HepG2 (cell line): Measurements from ENCODE around the gene CAPS. TPM values are rescaled to one million over a fixed set of nuclear protein-coding genes. Genes with fewer than 3 reads are reported as not detected.
A peak's percentile ranks its signal among the peaks of the same experiment; 100 is the strongest.

Experiments
- ARHGAP35 ChIP-seq: sonication (generic); formaldehyde crosslinking; IDR thresholded peaks from 2 replicates; pipeline ENCODE4 v1.9.0; 2022; ENCODE audit warnings: mild to moderate bottlenecking, inconsistent platforms, moderate library complexity, missing genetic modification reagents, borderline replicate concordance
- CC2D1A ChIP-seq: sonication (generic); formaldehyde crosslinking; IDR thresholded peaks from 2 replicates; pipeline ENCODE4 v1.8.1; 2023; ENCODE audit warnings: mild to moderate bottlenecking, missing genetic modification reagents
- GATAD2A ChIP-seq: IDR thresholded peaks from 2 replicates; pipeline ENCODE4 v1.6.1; 2016
- GLI4 ChIP-seq: sonication (generic); formaldehyde crosslinking; IDR thresholded peaks from 2 replicates; pipeline ENCODE4 v1.5.1; 2020; ENCODE audit warnings: missing genetic modification reagents, mild to moderate bottlenecking, moderate library complexity, borderline replicate concordance
- HES4 ChIP-seq: sonication (generic); formaldehyde crosslinking; IDR thresholded peaks from 2 replicates; pipeline ENCODE4 v1.9.0; 2021; ENCODE audit warnings: mild to moderate bottlenecking, missing genetic modification reagents, borderline replicate concordance
- MXD4 ChIP-seq: IDR thresholded peaks from 2 replicates; pipeline ENCODE4 v1.6.1; 2016; ENCODE audit warnings: mild to moderate bottlenecking, missing biosample characterization, missing genetic modification reagents
- NFE2L2 ChIP-seq: fragments of 150-350 bp; IDR thresholded peaks from 2 replicates; pipeline ENCODE4 v1.6.1; 2014; ENCODE audit warnings: low read length
- NFYC ChIP-seq: IDR thresholded peaks from 2 replicates; pipeline ENCODE4 v1.6.1; 2016; ENCODE audit warnings: missing genetic modification reagents, missing compliant biosample characterization
- PHF8 ChIP-seq: sonication (generic); formaldehyde crosslinking; IDR thresholded peaks from 2 replicates; pipeline ENCODE4 v1.5.0; 2020; ENCODE audit warnings: missing genetic modification reagents
- RFX5 ChIP-seq: IDR thresholded peaks from 2 replicates; pipeline ENCODE4 v1.6.1; 2011; ENCODE audit warnings: low read depth, low read length, improper control_type of control experiment
- TEAD3 ChIP-seq: optimal IDR thresholded peaks from 2 replicates; pipeline ENCODE3; 2016; ENCODE audit warnings: borderline replicate concordance
- ZBTB7A ChIP-seq: sonication (generic); formaldehyde crosslinking; IDR thresholded peaks from 2 replicates; pipeline ENCODE4 v1.8.0; 2022; ENCODE audit warnings: mild to moderate bottlenecking, missing genetic modification reagents
- ZIK1 ChIP-seq: sonication (generic); formaldehyde crosslinking; IDR thresholded peaks from 2 replicates; pipeline ENCODE4 v1.5.0; 2020; ENCODE audit warnings: mild to moderate bottlenecking, low read depth, missing genetic modification reagents, borderline replicate concordance
- ZNF230 ChIP-seq: sonication (generic); formaldehyde crosslinking; IDR thresholded peaks from 2 replicates; pipeline ENCODE4 v1.4.0; 2020; ENCODE audit warnings: mild to moderate bottlenecking, missing genetic modification reagents
- ZNF256 ChIP-seq: sonication (generic); formaldehyde crosslinking; conservative IDR thresholded peaks from 2 replicates; pipeline ENCODE4 v1.4.0; 2020; ENCODE audit warnings: missing genetic modification reagents
- ZNF260 ChIP-seq: sonication (generic); formaldehyde crosslinking; IDR thresholded peaks from 2 replicates; pipeline ENCODE4 v1.4.0; 2020; ENCODE audit warnings: missing genetic modification reagents, low read depth, mild to moderate bottlenecking, borderline replicate concordance
- ZSCAN21 ChIP-seq: sonication (generic); formaldehyde crosslinking; IDR thresholded peaks from 2 replicates; pipeline ENCODE4 v1.8.0; 2022; ENCODE audit warnings: mild to moderate bottlenecking, missing genetic modification reagents, moderate library complexity, borderline replicate concordance
- polyA plus RNA-seq, 8 experiments: library from polyadenylated mRNA; depleted of rRNA in 3 of 8; stranded (reverse) in 7 of 8; unstranded in 1 of 8; fragments of >200 nt; fragmentation: Illumina TruSeq in 4 of 8; extraction: Trizol in 4 of 8; gene quantifications; 2 replicates each; pipeline versions ENCODE4 v1.2.1 to v1.2.3, GENCODE V29; 2011 to 2016; ENCODE audit warnings: low read depth in 4 of 8, missing spikeins in 1 of 8, mixed read lengths in 1 of 8; ENCODE audit not compliant: insufficient read depth in 1 of 8
- total RNA-seq, 5 experiments: library from RNA; depleted of rRNA; stranded (reverse); fragments of >200 nt; fragmentation: Illumina TruSeq; extraction: Trizol; gene quantifications; 2 replicates each; pipeline ENCODE4 v1.2.3, GENCODE V29; 2016; ENCODE audit warnings: low read depth in 1 of 5
- TF ChIP-seq, protein P1 (sequence below), 2 experiments: sonication (generic) in 1 of 2; formaldehyde crosslinking in 1 of 2; IDR thresholded peaks; 2 replicates each; pipeline versions ENCODE4 v1.5.1 to v1.6.1; 2011 to 2020; ENCODE audit warnings: borderline replicate concordance in 1 of 2, low read depth in 1 of 2, low read length in 1 of 2, mild to moderate bottlenecking in 1 of 2, missing genetic modification reagents in 1 of 2, moderate library complexity in 1 of 2
- TF ChIP-seq, protein P2 (sequence below): sonication (generic); formaldehyde crosslinking; IDR thresholded peaks from 2 replicates; pipeline ENCODE4 v1.4.0; 2020; ENCODE audit warnings: missing genetic modification reagents, borderline replicate concordance
- TF ChIP-seq, protein P3 (sequence below): sonication (generic); formaldehyde crosslinking; IDR thresholded peaks from 2 replicates; pipeline ENCODE4 v1.4.0; 2020; ENCODE audit warnings: missing genetic modification reagents
- TF ChIP-seq, protein P4 (sequence below): sonication (generic); formaldehyde crosslinking; IDR thresholded peaks from 2 replicates; pipeline ENCODE4 v1.5.0; 2020; ENCODE audit warnings: missing genetic modification reagents
- TF ChIP-seq, protein P5 (sequence below): sonication (generic); formaldehyde crosslinking; IDR thresholded peaks from 2 replicates; pipeline ENCODE4 v1.4.0; 2020; ENCODE audit warnings: mild to moderate bottlenecking, missing genetic modification reagents

CAPS gene
- total and polyA plus RNA-seq, 2 of the 13 experiments (the other 11 are each of a cell fraction or from before 2014, with no cell fraction given): 3.1 TPM

DNA sequence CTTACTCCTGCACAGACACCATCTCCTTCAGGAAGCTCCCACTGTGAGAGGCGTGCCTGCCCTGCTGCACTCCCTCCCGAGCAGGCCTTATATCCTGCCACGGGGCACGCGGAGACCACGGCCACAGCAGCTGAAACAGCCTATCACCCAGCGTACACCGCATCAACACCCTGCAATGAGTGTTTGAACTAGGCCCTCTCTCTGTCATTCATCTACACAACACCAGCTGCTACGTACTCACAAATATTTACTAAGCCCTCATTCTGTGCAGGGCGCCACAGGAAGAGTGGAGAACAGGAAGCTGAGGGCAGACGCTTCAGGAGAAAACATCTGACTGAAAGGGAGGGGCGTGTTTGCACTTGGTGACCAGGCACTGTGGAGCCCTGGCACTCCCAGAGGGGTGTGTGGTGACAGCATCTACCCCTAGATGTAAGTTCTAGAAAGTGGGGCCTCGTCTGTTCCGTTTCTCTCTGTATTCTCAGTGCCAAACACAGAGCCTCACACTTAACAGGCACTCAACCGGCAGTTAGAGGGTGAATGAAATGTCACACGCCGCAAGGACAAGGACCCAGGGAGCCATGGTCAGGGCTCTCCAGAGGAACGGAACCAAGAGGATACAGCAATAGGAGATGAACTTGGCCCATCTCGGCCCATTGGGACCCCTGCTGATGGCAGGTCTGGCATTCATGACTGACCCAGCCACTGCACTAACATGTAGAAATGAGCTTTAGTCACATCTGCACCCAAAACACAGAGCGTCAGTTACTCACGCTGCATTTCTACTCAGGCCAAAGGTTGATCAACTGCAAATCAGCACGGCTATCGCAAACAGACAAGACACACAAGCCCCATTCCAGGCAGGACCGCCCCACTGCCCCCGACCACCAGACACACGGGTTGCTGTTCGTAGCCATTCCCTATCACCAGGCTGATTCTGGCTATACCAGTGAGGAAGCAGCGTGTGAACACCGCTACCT is 48.2 kb downstream of the CAPS start (continued):
- TF ChIP-seq, protein P1, sequence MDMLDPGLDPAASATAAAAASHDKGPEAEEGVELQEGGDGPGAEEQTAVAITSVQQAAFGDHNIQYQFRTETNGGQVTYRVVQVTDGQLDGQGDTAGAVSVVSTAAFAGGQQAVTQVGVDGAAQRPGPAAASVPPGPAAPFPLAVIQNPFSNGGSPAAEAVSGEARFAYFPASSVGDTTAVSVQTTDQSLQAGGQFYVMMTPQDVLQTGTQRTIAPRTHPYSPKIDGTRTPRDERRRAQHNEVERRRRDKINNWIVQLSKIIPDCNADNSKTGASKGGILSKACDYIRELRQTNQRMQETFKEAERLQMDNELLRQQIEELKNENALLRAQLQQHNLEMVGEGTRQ (IDR thresholded peaks at IDR 0.05; ENCODE audit: low read depth, low read length): no peak
- TF ChIP-seq, protein P1 (CRISPR knock-in tag; IDR thresholded peaks at IDR 0.05; ENCODE audit: borderline replicate concordance): 0 out of 2 replicates have a peak, but pooled peaks have one; percentile 16
- peak; percentile 31; the same call in 1 of the 2 replicates for TF ChIP-seq CC2D1A (CRISPR knock-in tag)
- TF ChIP-seq RFX5: no peak
- no peak for TF ChIP-seq ZNF260 (CRISPR knock-in tag)
- TF ChIP-seq ZBTB7A: peak; percentile 84; the same call in 1 of the 2 replicates
- TF ChIP-seq ZNF230 (CRISPR knock-in tag): 0 out of 2 replicates have a peak, but pooled peaks have one; percentile 28
- TF ChIP-seq, protein P2, sequence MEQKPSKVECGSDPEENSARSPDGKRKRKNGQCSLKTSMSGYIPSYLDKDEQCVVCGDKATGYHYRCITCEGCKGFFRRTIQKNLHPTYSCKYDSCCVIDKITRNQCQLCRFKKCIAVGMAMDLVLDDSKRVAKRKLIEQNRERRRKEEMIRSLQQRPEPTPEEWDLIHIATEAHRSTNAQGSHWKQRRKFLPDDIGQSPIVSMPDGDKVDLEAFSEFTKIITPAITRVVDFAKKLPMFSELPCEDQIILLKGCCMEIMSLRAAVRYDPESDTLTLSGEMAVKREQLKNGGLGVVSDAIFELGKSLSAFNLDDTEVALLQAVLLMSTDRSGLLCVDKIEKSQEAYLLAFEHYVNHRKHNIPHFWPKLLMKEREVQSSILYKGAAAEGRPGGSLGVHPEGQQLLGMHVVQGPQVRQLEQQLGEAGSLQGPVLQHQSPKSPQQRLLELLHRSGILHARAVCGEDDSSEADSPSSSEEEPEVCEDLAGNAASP (CRISPR knock-in tag): peak; percentile 43; the same call in 1 of the 2 replicates
- peak; percentile 83; the same call in 1 of the 2 replicates for TF ChIP-seq ZSCAN21 (CRISPR knock-in tag)
- no peak; the same call in 1 of the 2 replicates for TF ChIP-seq HES4
- TF ChIP-seq ZIK1 (CRISPR knock-in tag): peak; percentile 42; the same call in 1 of the 2 replicates
- TF ChIP-seq MXD4 (CRISPR knock-in tag): peak; percentile 86
- TF ChIP-seq, protein P3, sequence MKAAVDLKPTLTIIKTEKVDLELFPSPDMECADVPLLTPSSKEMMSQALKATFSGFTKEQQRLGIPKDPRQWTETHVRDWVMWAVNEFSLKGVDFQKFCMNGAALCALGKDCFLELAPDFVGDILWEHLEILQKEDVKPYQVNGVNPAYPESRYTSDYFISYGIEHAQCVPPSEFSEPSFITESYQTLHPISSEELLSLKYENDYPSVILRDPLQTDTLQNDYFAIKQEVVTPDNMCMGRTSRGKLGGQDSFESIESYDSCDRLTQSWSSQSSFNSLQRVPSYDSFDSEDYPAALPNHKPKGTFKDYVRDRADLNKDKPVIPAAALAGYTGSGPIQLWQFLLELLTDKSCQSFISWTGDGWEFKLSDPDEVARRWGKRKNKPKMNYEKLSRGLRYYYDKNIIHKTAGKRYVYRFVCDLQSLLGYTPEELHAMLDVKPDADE (CRISPR knock-in tag): no peak; the same call in 1 of the 2 replicates
- TF ChIP-seq, protein P4, sequence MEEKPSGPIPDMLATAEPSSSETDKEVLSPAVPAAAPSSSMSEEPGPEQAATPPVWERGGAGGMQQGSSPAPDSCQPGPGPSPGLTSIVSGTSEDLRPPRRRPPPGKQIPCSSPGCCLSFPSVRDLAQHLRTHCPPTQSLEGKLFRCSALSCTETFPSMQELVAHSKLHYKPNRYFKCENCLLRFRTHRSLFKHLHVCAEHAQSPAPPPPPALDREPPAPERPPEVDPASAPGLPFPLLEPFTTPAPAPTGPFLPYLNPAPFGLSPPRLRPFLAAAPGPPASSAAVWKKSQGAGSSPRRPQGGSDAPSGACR (CRISPR knock-in tag): peak; percentile 95
- no peak for TF ChIP-seq GLI4 (CRISPR knock-in tag)
- no peak for TF ChIP-seq NFE2L2
- TF ChIP-seq, protein P5, sequence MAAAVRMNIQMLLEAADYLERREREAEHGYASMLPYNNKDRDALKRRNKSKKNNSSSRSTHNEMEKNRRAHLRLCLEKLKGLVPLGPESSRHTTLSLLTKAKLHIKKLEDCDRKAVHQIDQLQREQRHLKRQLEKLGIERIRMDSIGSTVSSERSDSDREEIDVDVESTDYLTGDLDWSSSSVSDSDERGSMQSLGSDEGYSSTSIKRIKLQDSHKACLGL (CRISPR knock-in tag): 0 out of 2 replicates have a peak, but pooled peaks have one; percentile 66
- no peak for TF ChIP-seq PHF8
- peak; percentile 36 for TF ChIP-seq ARHGAP35 (CRISPR knock-in tag)
- peak; percentile 66 for TF ChIP-seq NFYC
- peak; percentile 98 for TF ChIP-seq GATAD2A (CRISPR knock-in tag)
- peak; percentile 89 for TF ChIP-seq TEAD3 (CRISPR knock-in tag)
- TF ChIP-seq ZNF256 (CRISPR knock-in tag): 0 out of 2 replicates have a peak, but pooled peaks have one; percentile 31
